HepG2 (cell line): ENCODE results near the gene NAGS. TPM values are rescaled to one million over a fixed set of nuclear protein-coding genes. Genes with fewer than 3 reads are reported as not detected.

Experiments
- ARID3A ChIP-seq: IDR thresholded peaks from 2 replicates; pipeline ENCODE4 v1.6.1; 2012; ENCODE audit warnings: low read depth, low read length, improper control_type of control experiment
- CEBPZ ChIP-seq: IDR thresholded peaks from 2 replicates; pipeline ENCODE4 v1.6.1; 2012; ENCODE audit warnings: low read length, improper control_type of control experiment
- ETV6 ChIP-seq: sonication (generic); formaldehyde crosslinking; conservative IDR thresholded peaks from 2 replicates; pipeline ENCODE4 v1.4.0; 2020; ENCODE audit warnings: missing genetic modification reagents
- FOSL1 ChIP-seq: sonication (generic); formaldehyde crosslinking; IDR thresholded peaks from 2 replicates; pipeline ENCODE4 v1.9.0; 2021; ENCODE audit warnings: missing genetic modification reagents, borderline replicate concordance
- HNRNPLL ChIP-seq: fragments of 200-400 bp; formaldehyde crosslinking; IDR thresholded peaks from 2 replicates; pipeline ENCODE4 v1.6.1; 2017; ENCODE audit warnings: mild to moderate bottlenecking, low read depth, low read length; ENCODE audit not compliant: poor library complexity, severe bottlenecking
- MTA3 ChIP-seq: sonication (generic); formaldehyde crosslinking; IDR thresholded peaks from 2 replicates; pipeline ENCODE4 v1.4.0; 2020; ENCODE audit warnings: missing genetic modification reagents
- NFATC3 ChIP-seq: sonication (generic); formaldehyde crosslinking; IDR thresholded peaks from 2 replicates; pipeline ENCODE4 v1.5.1; 2020; ENCODE audit warnings: mild to moderate bottlenecking, missing genetic modification reagents
- PHF20 ChIP-seq: sonication (generic); formaldehyde crosslinking; IDR thresholded peaks from 2 replicates; pipeline ENCODE4 v1.5.0; 2020; ENCODE audit warnings: mild to moderate bottlenecking, missing genetic modification reagents
- POLR2AphosphoS2 ChIP-seq: IDR thresholded peaks from 2 replicates; pipeline ENCODE4 v1.6.1; 2011; ENCODE audit warnings: low read depth, low read length, improper control_type of control experiment
- PRDM10 ChIP-seq: sonication (generic); formaldehyde crosslinking; IDR thresholded peaks from 2 replicates; pipeline ENCODE4 v1.4.0; 2020; ENCODE audit warnings: low read depth, missing genetic modification reagents
- ZKSCAN1 ChIP-seq: fragments of 150-350 bp; IDR thresholded peaks from 2 replicates; pipeline ENCODE4 v1.6.1; 2014; ENCODE audit warnings: low read length
- ZNF816 ChIP-seq: sonication (generic); formaldehyde crosslinking; IDR thresholded peaks from 2 replicates; pipeline ENCODE4 v1.8.0; 2022; ENCODE audit warnings: missing genetic modification reagents, mild to moderate bottlenecking, borderline replicate concordance
- polyA plus RNA-seq, 8 experiments: library from polyadenylated mRNA; depleted of rRNA in 3 of 8; stranded (reverse) in 7 of 8; unstranded in 1 of 8; fragments of >200 nt; fragmentation: Illumina TruSeq in 4 of 8; extraction: Trizol in 4 of 8; gene quantifications; 2 replicates each; pipeline versions ENCODE4 v1.2.1 to v1.2.3, GENCODE V29; 2011 to 2016; ENCODE audit warnings: low read depth in 4 of 8, missing spikeins in 1 of 8, mixed read lengths in 1 of 8; ENCODE audit not compliant: insufficient read depth in 1 of 8
- total RNA-seq, 5 experiments: library from RNA; depleted of rRNA; stranded (reverse); fragments of >200 nt; fragmentation: Illumina TruSeq; extraction: Trizol; gene quantifications; 2 replicates each; pipeline ENCODE4 v1.2.3, GENCODE V29; 2016; ENCODE audit warnings: low read depth in 1 of 5
- TF ChIP-seq, protein P1 (sequence below): sonication (generic); formaldehyde crosslinking; IDR thresholded peaks from 2 replicates; pipeline ENCODE4 v1.5.0; 2020; ENCODE audit warnings: missing genetic modification reagents
- TF ChIP-seq, protein P2 (sequence below): sonication (generic); formaldehyde crosslinking; IDR thresholded peaks from 2 replicates; pipeline ENCODE4 v1.8.1; 2023; ENCODE audit warnings: mild to moderate bottlenecking, inconsistent platforms, moderate library complexity, missing genetic modification reagents, borderline replicate concordance
- TF ChIP-seq, protein P3 (sequence below): fragments of 450-650 bp; IDR thresholded peaks from 2 replicates; pipeline ENCODE4 v1.6.1; 2016

The NAGS gene
- total and polyA plus RNA-seq, 2 of the 13 experiments (the other 11 are each of a cell fraction or from before 2014, with no cell fraction given): 4.3 to 5.1 TPM

GRCh38 chr17:44014437-44015172, 10.2 kb downstream of the NAGS start, which contains the start of gene TMEM101 (continued):
- TF ChIP-seq, protein P1, sequence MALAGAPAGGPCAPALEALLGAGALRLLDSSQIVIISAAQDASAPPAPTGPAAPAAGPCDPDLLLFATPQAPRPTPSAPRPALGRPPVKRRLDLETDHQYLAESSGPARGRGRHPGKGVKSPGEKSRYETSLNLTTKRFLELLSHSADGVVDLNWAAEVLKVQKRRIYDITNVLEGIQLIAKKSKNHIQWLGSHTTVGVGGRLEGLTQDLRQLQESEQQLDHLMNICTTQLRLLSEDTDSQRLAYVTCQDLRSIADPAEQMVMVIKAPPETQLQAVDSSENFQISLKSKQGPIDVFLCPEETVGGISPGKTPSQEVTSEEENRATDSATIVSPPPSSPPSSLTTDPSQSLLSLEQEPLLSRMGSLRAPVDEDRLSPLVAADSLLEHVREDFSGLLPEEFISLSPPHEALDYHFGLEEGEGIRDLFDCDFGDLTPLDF: peak; percentile 89
- TF ChIP-seq ARID3A (no peak; the same call in 1 of the 2 replicates), PHF20 (CRISPR knock-in tag) (peak; percentile 98), FOSL1 (0 out of 2 replicates have a peak, but pooled peaks have one; percentile 26), MTA3 (CRISPR knock-in tag) (no peak), NFATC3 (CRISPR knock-in tag) (peak; percentile 51; the same call in 1 of the 2 replicates), CEBPZ (no peak), HNRNPLL (peak; percentile 42), ETV6 (CRISPR knock-in tag) (peak; percentile 98), POLR2AphosphoS2 (0 out of 2 replicates have a peak, but pooled peaks have one; percentile 56), ZKSCAN1 (peak; percentile 77), PRDM10 (CRISPR knock-in tag) (peak; percentile 84), ZNF816 (CRISPR knock-in tag) (peak; percentile 94; the same call in 1 of the 2 replicates)
- TF ChIP-seq, protein P2, sequence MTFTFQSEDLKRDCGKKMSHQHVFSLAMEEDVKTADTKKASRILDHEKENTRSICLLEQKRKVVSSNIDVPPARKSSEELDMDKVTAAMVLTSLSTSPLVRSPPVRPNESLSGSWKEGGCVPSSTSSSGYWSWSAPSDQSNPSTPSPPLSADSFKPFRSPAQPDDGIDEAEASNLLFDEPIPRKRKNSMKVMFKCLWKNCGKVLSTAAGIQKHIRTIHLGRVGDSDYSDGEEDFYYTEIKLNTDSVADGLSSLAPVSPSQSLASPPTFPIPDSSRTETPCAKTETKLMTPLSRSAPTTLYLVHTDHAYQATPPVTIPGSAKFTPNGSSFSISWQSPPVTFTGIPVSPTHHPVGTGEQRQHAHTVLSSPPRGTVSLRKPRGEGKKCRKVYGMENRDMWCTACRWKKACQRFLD (CRISPR knock-in tag): peak; percentile 96
- TF ChIP-seq, protein P3, sequence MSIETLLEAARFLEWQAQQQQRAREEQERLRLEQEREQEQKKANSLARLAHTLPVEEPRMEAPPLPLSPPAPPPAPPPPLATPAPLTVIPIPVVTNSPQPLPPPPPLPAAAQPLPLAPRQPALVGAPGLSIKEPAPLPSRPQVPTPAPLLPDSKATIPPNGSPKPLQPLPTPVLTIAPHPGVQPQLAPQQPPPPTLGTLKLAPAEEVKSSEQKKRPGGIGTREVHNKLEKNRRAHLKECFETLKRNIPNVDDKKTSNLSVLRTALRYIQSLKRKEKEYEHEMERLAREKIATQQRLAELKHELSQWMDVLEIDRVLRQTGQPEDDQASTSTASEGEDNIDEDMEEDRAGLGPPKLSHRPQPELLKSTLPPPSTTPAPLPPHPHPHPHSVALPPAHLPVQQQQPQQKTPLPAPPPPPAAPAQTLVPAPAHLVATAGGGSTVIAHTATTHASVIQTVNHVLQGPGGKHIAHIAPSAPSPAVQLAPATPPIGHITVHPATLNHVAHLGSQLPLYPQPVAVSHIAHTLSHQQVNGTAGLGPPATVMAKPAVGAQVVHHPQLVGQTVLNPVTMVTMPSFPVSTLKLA: peak; percentile 34
